LNCAP (cell line): ENCODE data around the gene MPRIP.

Experiments
- CTCF ChIP-seq: fragments of 450-650 bp; IDR thresholded peaks from 2 replicates; pipeline ENCODE4 v1.5.1; 2017; ENCODE audit warnings: mild to moderate bottlenecking

Gene MPRIP

DNA sequence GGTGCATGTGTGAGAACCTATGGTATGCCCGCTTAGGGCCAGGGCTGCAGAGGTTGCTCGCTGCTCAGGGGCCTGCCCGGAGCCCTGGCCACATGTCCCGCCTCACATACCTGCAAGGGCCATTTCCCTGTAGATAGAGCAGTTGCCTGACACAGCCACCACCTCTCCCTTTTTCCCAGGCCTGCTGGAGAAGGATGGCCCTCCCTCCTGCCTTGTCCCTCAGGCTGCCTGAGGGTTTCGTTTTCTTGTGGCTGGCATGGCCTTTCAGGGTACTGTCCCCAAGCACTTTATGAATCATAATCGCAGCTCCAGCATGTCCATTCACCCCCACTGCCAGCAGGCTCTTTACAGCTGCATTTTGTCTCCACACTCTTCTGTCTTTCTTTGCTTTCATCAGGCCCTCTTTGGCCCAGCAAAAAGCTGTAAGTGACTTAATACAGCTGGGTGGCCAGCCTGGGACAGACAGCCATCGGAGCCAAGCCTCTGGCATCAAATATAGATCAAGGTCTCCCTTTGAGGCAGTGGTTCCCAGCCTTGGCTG, 65.7 kb downstream of the MPRIP start:
- TF ChIP-seq CTCF, result no peak

DNA sequence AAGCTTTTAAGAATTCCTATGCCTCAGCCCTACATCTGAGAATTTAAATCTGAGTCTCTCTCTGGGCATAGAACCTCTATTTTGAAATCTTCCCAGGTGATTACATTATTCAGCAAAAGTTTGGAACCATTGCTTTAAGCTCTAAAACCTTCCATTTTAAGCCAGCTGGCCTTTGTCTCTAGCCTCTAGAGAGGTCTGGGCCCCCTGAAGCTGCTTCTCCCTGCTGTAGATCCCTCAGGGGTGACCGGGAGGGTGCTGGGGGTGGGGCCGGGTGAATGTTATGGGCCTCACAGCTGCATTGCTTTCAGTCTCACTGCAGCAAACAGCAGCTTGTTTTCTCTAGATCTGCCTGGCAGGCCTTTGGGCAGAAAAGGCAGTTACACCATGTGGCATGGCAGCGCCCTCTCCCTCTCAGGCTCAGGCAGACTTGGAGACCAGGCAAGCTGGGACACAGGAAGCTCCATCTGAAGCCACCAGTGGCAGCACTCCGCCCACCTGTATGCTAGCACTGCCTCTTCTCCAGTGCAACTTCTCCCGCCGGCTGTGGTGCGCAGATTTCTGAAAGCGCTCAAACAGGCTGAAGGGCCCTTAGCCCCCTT, 66.3 kb downstream of the MPRIP start:
- no peak for TF ChIP-seq CTCF

- peak; percentile 11; the same call in 1 of the 2 replicates for TF ChIP-seq CTCF
Measured at GRCh38 chr17:17109256-17109655, 67.0 kb downstream of the MPRIP start.

DNA sequence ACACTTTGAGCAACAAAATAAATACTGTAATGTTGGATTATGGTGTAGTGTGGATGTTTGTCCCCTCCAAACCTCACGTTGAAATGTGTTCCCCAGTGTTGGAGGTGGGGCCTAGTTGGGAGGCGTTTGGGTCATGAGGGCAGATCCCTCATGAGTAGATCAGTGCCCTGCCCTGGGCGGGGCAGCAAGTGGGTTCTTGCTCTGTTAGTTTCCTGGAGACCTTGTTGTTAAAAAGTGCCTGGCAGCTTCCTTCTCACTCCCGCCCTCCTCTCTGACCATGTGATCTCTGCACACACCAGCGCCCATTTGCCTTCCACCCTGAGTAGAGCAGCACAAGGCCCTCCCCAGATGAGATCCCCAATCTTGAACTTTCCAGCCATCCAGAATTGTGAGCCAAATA, 67.7 kb downstream of the MPRIP start:
- no peak for TF ChIP-seq CTCF

- no peak for TF ChIP-seq CTCF
Measured at GRCh38 chr17:17110520-17110919, 68.3 kb downstream of the MPRIP start.

GRCh38 chr17:17111401-17112393, 69.4 kb downstream of the MPRIP start:
- no peak for TF ChIP-seq CTCF

DNA sequence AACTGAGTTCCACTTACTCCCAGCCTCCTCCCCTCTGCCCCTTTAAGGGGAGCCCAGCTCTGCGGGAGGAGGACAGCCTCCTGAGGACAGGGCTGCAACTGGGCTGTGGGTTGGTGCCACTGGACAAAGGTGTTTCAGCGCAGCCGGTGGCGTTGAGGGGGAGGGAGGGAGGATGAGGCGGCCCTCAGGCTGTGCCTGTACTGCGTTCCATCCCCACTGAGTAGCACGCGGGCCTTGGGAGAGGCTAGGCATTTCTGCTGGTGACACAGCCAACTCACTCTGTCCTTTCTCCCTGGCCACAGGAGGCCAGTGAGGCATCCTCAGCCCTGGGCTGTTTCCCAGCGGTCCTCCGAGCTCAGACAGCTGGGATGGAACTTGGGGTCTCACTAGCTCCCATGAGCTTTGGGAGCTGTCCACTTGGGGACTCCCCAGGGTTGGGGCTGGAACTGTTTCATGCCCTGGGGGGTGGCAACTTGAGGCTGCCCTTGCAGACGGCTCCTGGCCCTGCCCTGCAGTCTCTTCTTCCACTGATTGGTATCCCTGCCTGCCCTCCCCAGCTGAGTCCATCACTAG, 70.5 kb downstream of the MPRIP start:
- TF ChIP-seq CTCF, result no peak
